Peyer's patch (tissue), 4 donors: Measurements from ENCODE around the gene SLC4A8.

Source experiments
- POLR2A ChIP-seq, 2 donors: fragments of 450-650 bp; IDR thresholded peaks; one replicate each; pipeline ENCODE4 v1.5.1; 2017; ENCODE audit warnings: antibody characterized with exemption in 2 of 2, mild to moderate bottlenecking in 2 of 2, moderate library complexity in 2 of 2
- TF ChIP-seq, protein P1 (sequence below), 6 experiments: fragments of 450-650 bp in 4 of 6; fragments of 200-600 bp in 2 of 6; sonication (generic) in 1 of 6; IDR thresholded peaks; one replicate each; pipeline ENCODE4 v1.5.1; 2017 to 2019; ENCODE audit warnings: antibody characterized with exemption in 6 of 6, mild to moderate bottlenecking in 3 of 6, moderate library complexity in 1 of 6

DNA sequence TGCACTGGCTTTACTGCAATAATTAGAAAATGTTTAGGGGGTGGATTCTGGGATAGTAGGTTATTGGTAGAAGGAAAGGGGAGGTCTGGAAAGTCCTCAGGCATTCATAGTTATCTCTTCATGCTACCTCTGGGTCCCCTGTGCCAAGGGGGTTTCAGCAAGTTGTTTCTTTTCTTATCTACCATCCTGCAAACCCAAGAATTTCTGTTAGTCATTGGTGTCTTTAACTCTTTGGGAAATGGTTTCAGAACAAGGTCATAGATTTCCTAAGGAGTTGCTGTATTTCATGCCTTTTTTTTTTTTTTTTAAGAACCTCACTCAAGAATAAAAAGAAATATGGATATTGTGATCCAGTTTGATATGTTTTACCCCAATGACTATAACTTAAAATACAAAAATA is 63.6 kb downstream of the SLC4A8 start:
- TF ChIP-seq, protein P1, sequence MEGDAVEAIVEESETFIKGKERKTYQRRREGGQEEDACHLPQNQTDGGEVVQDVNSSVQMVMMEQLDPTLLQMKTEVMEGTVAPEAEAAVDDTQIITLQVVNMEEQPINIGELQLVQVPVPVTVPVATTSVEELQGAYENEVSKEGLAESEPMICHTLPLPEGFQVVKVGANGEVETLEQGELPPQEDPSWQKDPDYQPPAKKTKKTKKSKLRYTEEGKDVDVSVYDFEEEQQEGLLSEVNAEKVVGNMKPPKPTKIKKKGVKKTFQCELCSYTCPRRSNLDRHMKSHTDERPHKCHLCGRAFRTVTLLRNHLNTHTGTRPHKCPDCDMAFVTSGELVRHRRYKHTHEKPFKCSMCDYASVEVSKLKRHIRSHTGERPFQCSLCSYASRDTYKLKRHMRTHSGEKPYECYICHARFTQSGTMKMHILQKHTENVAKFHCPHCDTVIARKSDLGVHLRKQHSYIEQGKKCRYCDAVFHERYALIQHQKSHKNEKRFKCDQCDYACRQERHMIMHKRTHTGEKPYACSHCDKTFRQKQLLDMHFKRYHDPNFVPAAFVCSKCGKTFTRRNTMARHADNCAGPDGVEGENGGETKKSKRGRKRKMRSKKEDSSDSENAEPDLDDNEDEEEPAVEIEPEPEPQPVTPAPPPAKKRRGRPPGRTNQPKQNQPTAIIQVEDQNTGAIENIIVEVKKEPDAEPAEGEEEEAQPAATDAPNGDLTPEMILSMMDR (IDR thresholded peaks at IDR 0.05) = no peak
- no peak for TF ChIP-seq POLR2A (IDR thresholded peaks at IDR 0.05)
